D721Med (cell line): ENCODE results near the gene ZSCAN20.

Source experiments
- DNase-seq: peaks from one replicate; pipeline ENCODE4 v3.0.0; 2011; ENCODE audit warnings: low spot score; ENCODE audit not compliant: insufficient read length
- FAIRE-seq: peaks from 2 replicates; lab custom pipeline; 2011; peaks lifted over from hg19 to GRCh38; lab: Jason Lieb, UNC
- CTCF ChIP-seq: IDR thresholded peaks from 2 replicates; pipeline ENCODE4 v1.5.1; 2012; ENCODE audit warnings: mild to moderate bottlenecking, control low read depth; ENCODE audit not compliant: insufficient read depth; ENCODE audit errors: missing control alignments

ZSCAN20 gene

GRCh38 chr1:33477451-33477850, 5.0 kb downstream of the ZSCAN20 start:
- FAIRE-seq = no peak
- DNase-seq = no peak
- TF ChIP-seq CTCF = no peak

- FAIRE-seq (no peak), DNase-seq (no peak)
- TF ChIP-seq CTCF = no peak
These were observed 10.0 kb downstream of the ZSCAN20 start for GRCh38 chr1:33482412-33482811.

GRCh38 chr1:33488624-33489023, 16.2 kb downstream of the ZSCAN20 start:
- FAIRE-seq = no peak

GRCh38 chr1:33494929-33495328, 22.5 kb downstream of the ZSCAN20 start:
- FAIRE-seq (no peak), DNase-seq (no peak)
- no peak for TF ChIP-seq CTCF

More at GRCh38 chr1:33488624-33489023, 16.2 kb downstream of the ZSCAN20 start:
- no peak for DNase-seq
- TF ChIP-seq CTCF = no peak

GRCh38 chr1:33497410-33497809, 25.0 kb downstream of the ZSCAN20 start:
- no peak for TF ChIP-seq CTCF
- no peak for FAIRE-seq
- no peak for DNase-seq

GRCh38 chr1:33500547-33500946, 28.1 kb downstream of the ZSCAN20 start:
- no peak for FAIRE-seq
- no peak for TF ChIP-seq CTCF
- no peak for DNase-seq

GRCh38 chr1:33501309-33501708, 28.9 kb downstream of the ZSCAN20 start:
- FAIRE-seq = no peak

More at GRCh38 chr1:33501309-33501708, 28.9 kb downstream of the ZSCAN20 start:
- DNase-seq = no peak
- TF ChIP-seq CTCF = no peak
